ENCODE measurements around the gene SMIM24.

The SMIM24 gene

DNA sequence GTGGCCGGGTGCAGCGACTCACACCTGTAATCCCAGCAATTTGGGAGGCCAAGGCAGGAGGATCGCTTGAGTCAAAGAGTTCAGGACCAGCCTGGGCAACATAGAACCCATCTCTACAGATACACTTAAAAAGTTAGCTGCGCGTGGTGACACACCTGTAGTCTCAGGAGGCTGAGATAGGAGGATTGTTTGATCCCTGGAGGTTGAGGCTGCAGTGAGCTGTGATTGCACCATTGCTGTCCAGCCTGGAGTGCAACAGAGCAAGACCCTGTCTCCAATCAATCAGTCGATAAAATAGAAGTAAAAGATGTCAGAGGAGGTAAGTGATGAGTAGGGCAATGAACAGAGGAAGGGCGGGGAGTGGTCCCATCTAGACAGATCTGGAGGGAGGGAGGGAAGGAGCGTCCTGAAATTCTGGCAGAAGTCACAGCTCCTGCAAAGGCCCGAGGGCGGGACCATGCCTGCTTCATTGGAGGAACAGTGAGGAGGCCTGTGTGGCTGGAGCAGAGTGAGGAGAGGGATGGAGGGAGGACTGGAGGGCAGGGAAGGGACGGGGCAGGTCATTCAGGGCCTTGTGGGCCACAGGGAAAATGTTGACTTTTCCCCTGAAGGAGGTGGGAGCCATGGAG, 9.7 kb downstream of the SMIM24 start:
- no peak for DNase-seq

DNA sequence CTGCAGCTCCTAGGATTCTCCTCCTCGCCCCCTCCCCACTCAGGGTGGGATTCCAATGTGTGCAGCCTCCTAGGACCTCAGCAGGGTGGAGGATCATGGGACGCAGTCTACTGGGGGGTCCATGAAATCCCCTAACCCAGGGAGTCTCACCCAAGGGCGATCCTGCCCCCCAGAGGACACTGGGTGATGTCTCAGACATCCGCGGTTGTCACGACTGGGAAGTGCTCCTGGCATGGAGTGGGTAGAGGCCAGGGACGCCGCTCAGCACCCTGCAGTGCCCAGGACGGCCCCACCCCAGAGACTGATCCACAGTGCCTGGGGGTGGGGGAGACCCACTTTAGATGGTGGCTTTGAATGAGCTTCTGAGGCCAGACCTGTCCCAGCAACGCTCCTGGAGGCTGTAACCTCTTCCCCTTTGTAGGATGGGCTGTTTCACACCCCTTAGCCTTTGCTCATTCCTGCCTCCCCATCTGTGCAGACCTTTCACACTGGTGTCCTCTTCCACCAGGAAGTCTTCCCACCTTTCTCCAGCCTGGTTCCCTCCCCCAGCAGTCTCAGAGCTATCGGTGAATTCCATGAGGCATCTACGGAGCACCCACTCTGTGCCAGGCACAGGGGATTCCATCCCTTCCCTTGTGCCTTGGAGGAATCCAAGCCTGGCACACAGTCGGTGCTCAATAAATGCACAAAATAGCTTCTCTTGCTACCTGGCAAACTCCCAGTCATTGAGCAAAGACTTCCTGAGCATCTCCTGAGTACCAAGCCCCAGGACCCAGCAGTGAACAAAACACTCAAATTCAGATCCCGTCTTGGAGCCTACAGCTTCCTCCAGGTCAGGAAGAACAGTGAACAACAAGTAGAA, 10.5 kb downstream of the SMIM24 start:
- no peak for DNase-seq

GRCh38 chr19:3468211-3468610, 12.1 kb downstream of the SMIM24 start:
- DNase-seq: no peak

- no peak for DNase-seq
Measured at GRCh38 chr19:3467437-3468198, 12.7 kb downstream of the SMIM24 start.

DNA sequence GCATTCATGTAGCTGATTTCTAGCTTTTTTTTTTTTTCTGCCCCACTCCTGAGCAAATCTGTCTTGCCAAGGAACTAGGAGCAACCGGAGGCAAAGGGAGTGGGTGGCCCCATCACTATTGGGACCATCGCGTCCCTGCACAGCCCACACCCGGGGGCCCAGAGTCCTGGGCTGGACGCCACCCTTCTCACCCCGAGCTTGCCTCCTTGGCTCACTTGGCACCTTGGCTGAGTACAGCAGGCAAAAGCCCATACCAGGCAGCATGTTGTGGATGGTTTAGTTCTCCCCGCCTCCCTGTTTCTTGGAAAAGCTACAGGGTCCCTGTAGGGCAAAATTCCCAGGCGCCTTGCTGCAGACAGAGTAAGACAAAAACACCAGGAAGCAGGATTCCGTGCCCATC, 13.7 kb downstream of the SMIM24 start:
- no peak for DNase-seq

GRCh38 chr19:3465552-3465951, 14.8 kb downstream of the SMIM24 start:
- no peak for DNase-seq

DNA sequence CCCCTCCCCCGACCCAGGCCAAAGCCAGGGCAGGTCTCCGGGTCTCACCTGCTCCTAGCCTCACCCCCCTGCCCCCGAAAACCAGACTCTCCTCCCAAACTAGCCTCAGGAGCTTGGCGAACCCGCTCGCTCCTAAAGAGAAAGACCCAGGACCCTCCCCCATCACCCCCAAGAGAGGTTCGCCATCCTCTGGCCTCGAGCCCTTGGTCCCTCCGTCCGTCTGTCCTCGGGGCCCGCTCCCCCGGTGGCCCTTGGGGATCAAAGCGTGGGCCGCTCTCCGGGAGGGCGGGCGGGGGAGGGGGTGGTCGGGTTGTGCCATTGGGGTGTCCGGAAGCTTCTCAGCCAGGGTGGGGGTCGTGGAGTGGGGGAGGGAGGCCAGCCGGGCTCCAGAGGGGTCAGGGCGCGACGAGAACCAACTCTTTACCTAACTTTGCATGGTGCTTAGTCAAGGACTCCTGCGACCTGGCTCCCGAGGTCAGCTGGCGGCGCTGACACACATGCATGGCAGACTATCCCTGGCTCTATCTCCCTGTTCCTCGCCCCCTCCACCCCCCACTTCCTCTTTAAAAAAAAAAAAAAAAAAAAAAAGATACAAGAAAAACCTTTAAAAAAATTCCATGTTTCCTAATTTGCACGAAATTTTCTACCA, 15.6 kb downstream of the SMIM24 start:
- DNase-seq: no peak

- DNase-seq: no peak
Measured at GRCh38 chr19:3463714-3464586, 16.4 kb downstream of the SMIM24 start.

DNA sequence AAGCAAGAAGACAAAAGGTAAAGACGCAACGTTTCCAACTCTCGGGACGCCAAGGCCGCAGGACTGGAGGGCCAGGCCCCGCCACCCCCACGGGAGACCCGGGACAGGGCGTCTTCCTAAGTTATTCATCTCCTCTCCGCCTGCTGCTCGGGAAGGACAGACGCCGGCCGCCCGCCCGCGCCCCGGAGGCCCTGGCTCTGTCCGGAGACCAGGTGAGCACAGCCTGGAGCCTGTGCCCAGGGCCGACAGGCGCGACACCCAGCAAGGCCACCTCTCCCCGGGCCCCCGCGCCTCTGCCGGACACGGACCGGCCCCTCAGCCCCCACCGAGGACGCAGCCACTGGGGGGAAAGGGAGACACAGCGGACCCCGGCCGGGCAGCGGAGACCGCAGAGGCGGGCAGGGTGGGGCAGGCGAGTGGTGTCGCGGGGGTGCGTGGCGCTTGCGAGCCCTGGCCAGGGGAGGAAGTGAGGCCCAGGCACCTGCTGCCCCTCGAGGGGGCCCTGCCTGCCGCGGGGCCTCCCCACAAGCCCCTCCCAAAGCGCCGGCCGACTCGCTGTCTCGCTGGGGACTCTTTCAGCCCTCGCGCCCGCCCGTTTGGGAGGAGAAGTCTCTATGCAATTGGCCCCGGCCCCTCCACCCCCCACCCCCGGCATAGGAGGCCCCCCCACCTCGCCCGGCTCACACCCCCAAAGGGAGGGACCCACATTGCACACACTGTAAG, 17.2 kb downstream of the SMIM24 start:
- no peak for DNase-seq

GRCh38 chr19:3459965-3460582, 20.3 kb downstream of the SMIM24 start:
- no peak for DNase-seq

DNA sequence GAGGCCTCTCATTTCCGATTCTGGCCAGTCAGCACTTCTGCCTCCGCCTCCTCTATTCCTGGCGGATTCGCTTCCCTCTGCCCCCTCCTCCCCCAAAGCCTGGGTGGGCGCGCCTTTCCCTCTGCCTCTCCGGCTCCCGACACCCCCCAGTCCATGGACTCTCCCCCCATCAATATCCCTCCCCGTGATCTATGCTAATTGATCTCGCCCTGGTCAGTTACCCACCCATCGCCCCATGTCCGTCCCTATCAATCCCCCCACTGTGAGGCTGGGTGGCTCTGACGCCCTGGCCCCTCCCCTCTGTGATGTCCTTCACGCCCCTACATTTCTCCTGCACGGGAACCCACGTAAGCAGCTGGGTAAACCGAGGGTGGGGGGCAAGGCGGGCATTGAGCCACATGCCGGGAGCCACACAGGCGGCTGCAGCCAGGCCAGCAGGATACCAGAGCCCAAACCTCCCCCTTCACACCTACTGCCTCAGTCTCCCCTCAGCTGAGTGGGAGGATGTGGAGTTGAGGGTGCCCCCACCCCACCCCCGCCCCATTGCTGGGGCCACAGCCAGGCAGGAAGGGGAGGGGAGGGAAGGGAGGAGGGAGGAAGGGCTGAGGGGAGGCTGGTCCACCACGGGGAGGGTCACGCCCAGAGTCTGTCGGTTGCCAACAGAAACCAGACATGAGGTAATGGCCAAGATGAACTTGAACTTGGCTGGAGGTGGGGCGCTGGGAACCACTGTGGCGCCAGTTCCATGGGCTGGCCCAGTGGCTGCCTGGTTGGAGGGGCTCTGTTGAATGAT, 21.0 kb downstream of the SMIM24 start:
- DNase-seq: no peak

DNA sequence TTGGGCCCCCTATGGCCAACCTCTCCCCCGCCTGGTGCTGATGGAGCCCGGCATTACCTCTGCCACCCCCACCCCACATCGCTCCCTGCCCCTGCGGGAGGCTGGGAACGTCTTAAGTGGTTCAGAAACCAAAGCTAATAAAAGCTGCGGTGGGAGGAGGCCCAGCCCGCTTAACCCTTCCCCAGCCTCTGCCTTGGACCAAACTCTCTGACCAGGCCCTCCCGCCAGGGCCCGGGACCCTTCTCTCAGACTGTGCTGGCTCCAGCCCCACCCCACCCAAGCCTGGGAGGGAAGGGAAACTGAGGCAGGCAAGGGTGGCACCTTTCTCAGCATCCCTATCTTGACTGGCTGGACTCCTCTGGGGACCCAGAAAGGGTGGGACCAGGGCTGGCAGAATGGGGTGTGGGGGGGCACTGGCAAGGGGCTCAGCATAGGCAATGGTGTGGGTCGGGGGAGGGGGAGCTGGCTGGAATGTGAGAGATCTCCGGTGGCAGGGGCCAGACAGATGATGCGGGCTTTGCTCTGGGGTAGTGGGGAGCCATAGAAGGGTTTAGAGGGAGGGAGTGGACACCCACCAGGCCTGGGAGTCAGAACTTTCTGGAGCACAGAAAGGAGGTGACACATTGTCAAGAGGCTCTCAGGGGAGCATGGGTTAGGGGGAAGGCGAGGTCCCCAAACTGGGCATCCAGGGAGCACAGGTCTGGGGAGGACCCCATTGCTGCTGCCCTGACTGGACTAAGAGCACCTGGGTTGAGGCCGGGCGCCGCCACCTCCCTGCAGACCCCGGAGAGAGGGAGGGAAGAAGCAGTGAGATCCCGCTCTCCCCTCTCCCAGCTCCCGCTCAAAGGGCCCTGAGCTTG, 21.9 kb downstream of the SMIM24 start:
- DNase-seq: no peak

- DNase-seq: no peak
Measured at GRCh38 chr19:3457528-3458228, 22.6 kb downstream of the SMIM24 start.

DNA sequence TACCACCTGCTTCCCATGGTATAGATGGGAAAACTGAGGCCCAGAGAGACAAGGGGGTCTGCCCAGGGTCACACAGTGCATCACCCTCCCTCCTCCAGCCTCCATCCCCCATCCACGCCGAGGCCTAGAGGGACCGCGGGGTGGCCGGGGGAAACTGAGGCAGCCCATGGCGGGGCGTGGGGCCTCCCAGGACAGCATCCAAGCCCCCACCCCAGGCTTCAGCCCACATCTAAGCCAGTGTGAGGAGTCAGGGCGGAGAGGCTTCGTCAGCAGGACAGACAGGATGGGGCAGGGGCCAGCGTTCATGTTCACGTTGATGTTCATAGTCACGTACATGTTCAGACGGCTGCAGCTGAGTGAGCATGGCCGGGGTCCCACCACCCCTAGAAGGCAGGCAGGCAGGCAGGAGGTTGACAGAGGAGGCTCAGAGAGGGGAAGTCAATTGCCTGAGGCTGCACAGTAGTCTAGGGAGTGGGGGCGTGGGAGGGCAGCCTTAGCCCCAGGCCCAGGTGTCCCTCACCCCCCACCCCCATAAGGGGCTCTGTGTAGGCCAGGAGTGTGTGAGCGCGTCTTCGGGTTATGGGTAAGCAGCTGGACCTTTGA, 23.3 kb downstream of the SMIM24 start:
- no peak for DNase-seq

- DNase-seq: no peak
Measured at GRCh38 chr19:3455960-3456601, 24.2 kb downstream of the SMIM24 start.

DNA sequence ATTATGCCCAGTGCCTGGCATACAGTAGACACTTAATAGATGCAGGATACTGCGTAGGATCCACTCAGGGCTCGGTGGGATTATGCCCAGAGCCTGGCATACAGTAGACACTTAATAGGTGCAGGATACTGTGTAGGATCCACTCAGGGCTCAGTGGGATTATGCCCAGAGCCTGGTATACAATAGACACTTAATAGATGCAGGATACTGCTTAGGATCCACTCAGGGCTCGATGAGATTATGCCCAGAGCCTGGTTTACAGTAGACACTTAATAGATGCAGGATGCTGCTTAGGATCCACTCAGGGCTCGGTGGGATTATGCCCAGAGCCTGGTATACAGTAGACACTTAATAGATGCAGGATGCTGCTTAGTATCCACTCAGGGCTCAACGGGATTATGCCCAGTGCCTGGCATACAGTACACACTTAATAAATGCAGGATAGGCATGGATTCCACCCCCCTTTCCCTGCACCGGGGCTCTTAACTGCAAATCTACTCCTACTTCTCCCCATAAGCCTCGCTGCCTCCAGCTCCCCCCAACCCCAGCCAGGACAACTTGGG, 24.9 kb downstream of the SMIM24 start:
- no peak for DNase-seq

All from GF-D8 (cell line).